Activated CD4-positive, CD25-positive, alpha-beta regulatory T cell treated with anti-CD3 and anti-CD28 coated beads, Interleukin-2, amount 50 U/mL, for 16 hours (primary cell): ENCODE measurements around the gene BMP8B.

ENCODE experiments used
- DNase-seq: peaks from one replicate; pipeline ENCODE4 v3.0.0-alpha.2; 2020; ENCODE audit warnings: low read depth, low spot score

The BMP8B gene

DNA sequence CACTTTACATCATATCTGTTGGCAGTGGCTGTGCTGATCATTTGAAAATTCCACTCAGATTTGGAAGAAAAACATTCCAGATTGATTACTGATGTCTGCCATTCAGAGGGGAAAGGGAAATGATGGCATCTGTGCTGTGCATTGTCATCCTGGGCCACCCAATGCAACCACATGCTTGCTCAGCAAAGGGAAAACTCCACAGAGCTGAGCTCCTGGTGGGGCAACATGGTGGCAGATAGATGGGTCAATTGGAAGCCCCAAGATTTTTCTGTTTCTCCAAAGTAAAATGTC, 29.3 kb downstream of the BMP8B start:
- no peak for DNase-seq

DNA sequence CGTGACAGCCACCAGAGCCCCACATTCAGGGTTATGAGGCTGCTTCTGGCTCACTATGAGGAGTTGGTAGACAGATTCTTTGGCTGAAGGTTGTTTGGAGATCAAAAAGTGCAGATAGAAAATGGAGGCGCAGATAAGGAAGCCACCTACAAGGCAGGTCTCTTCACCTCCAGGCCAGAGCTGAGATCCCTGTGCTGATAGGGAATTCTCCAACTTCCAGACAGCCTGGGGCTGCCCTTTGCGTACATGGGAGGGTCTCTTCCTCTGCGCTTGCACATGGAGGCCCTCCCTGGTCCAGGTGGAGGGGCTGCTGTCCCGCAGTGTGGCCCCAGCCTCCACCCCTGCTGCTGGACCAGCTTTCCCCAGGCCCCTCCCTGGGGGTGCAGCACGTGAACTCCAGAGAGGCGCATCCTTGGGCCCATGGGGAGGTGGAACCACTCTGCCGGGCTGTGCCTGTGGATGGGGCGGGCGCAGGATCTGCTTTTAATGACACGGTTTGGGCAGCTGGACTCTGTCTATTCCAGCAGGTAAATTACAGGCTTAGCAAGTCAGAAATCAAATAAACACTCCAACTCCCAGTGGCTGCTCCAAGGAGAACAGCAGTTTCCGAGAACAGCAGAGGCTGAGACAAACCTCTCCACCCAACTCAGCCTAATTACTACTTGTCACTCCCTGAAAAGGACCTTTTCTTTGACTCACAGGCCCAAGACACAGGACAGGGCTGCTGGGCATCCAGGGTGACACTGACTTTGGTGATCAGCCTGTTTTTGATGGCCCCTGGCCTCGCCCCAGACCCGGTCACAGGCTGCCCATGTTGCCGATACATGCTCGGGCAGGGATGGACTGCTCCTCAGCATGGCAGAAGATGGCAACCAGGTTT, 29.9 kb downstream of the BMP8B start:
- DNase-seq = no peak

GRCh38 chr1:39757501-39757900, 31.2 kb downstream of the BMP8B start:
- no peak for DNase-seq

DNA sequence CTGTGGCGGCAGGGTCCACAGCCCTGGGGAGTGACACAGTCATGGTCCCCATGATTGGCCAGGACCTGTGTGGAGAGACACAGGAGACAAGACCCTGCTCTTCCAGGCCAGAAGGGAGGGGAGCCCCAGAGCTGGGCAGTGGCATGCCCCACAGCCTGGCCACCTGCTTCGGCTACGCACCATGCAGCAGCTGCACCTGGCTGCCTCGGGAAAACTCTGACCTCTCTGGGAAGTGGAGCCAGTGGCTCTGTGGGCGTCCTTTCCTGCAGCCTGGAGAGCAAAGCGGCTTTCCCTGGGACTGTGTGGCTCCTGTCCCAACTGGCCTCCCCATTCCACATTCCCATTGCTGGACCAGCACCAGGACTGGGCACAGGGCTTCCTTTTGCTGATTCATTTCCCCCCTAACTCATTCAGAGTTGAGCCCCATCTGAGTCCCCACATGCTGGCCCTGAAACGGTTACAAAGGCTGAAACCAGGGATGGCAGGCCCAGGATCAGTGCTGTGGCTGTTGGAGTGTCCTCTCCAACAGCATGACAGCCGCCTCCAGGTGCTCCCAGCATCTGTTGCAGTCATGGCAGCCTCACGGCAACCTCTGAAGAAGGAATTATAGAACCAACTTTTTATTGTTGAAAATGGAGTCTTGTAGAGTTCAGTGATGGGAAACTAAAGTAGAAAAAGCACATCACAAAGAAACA, 32.6 kb downstream of the BMP8B start:
- no peak for DNase-seq

DNA sequence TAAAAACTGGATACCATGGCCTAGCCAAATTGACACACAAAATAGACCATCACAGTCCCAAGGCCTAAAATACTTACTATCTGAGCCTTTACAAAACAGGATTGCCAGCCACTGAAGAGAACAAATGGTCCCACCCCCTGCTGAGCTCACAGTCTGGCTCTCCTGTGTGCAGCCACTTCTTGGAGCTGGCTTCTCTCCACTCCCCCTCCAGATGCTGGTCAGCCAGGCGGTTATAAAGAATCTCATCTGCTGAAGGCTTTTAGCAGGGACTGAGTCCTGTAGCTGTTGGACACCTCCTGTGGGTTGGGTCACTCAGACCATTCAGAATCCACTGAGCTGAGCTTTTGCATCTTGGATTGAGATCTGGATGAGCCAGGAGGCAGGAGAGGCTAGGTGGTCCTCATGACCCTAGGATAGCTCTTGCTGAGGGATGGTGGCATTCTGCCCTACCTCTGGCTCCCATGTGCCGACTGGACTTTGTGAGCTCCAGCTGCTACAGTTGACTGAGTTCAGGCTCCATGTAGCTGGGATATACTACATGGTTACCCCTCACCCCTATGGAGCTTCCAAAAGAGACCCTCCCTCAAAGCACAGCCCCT, 33.7 kb downstream of the BMP8B start:
- no peak for DNase-seq

DNA sequence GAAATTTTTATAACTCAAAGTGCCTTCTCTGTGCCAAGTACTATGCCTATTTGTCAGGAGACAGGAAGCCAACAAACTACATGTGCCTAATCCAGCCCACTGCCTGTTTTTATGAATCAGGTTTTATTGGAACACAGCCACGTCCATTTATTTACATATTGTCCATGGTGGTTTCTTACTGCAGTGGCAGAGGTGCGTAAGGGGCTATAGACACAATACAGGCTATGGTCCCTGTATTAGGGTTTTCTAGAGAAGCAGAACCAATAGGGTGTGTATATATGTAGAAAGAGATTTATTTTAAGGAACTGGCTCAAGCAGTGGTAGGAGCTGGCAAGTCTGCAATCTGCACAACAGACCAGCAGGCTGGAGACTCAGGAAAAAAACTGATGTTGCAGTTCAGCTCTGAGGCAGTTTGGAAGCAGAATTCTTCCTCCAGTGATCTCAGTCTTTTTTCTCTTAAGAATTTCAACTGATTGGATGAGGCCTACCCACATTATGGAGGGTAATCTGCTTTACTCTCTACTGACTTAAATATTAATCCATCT, 34.6 kb downstream of the BMP8B start:
- no peak for DNase-seq

DNA sequence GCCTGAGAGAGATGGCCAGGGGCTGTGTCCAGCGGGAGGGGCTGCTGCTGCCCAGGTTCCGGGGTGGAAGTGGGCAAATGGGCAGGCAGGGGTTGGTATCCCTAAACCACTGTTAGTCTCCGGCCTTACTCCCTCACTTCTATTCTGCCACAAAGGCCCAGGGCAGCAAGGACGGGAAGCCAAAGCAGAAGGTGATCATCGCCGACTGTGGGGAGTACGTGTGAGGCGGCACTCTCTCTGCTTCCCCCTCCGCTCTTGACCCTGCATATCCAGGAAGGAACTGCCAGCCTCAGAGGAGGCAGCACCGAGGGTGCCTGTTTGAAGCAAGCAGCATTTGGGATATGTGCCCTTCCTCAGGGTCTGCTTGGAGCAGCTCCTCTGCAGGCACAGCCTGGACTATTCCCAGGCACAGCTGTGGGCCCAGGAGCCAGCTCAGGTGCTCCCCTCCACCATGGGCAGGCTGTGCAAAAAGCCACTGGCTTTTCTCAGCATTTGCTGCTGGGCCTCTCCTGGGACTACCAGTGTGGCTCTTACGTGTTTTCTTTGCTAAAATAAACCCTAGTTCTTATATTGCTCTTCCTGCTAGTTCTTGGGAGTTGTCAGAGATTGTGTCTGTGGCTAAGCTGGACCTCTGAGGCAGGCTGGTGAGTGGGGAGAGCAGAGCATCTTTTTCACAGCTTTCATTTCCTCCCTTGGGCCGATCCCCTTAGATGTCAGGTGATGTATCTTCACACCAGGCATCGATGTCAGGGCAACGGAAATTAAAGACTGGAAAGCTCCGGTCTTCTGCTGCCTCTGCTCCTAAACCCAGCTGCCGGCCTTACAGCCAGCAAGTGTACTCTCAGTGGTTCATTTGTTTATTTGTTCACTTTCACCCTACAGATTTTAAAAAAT, 35.3 kb downstream of the BMP8B start:
- no peak for DNase-seq

- DNase-seq = no peak
Measured at GRCh38 chr1:39752703-39753102, 36.0 kb downstream of the BMP8B start.

DNA sequence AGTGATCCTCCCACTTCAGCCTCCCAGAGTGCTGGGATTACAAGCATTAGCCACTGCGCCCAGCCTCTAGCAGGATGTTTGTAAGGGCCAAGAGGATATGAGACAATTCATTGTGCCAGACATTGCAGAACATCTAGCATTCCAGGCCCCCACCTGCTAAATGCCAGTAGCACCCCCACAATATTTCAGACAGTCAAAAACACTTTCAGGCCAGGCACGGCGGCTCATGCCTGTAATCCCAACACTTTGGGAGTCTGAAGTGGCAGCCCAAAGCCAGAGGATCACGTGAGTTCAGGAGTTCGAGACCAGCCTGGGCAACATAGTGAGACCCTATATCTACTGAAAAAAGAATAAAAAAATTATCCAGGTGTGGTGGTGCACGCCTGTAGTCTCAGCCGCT, 37.1 kb downstream of the BMP8B start:
- DNase-seq = no peak

- no peak for DNase-seq
Measured at GRCh38 chr1:39745016-39745670, 43.5 kb downstream of the BMP8B start.

DNA sequence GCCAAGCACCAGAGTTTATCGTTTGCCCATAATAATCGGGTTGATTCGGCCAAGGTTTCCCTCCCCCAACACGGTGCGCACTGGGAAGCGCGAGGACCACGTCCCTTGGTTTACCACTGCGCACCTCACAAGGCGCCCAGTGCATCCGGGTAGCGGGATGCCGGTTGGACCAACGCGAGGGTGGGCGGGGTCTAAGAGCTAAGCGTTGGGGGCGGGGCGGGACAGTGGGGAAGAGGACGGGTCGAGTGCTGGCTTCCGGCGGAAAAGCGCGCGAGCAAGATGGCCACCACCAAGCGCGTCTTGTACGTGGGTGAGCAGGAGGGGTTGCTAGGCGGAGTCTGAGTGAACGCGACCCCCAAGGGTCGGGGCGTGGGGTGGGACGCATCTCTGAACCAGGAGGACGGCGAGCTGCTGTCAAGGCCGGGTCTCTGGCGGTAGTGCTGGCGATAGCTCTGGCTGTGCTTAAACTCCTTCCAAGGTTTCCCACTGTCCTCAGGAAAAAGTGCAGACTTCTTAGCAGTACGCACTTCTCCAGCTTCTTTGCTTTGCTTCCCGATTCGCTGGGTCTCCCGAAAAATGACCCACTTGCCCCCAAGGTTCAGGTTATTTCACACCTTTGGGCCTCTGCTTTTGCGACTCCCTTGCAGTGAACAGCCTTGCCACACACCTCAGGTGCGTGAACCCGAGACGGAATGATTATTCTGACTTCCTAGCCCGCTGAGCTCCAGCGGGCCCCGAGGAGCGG, 49.9 kb downstream of the BMP8B start, which contains the start of gene PPIE:
PPIE (plus strand) TSS at position 261 of the 745 bp plus-strand sequence; CDS start at position 280, 19 bp downstream.
- peak; percentile 86 for DNase-seq

- no peak for DNase-seq
Measured at GRCh38 chr1:39737546-39738169, 51.0 kb downstream of the BMP8B start.

DNA sequence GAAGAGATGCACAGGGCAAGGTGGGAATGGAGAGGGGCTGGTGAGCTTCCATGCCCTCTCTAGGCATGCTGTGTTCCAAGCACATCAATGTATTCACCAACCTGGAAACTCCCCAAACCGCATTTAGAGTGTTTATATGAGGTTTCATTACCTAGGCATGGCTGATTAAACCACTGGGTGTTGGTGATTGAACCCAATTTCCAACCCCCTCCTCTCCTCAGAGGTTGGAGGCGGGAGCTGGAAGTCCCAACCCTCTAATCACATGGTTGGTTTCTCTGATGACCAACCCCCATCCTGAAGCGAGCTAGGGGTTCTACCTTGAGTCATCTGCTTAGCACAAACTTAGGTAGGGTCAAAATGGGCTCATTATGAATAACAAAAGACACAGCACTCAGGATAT, 52.9 kb downstream of the BMP8B start:
- DNase-seq = no peak

GRCh38 chr1:39733161-39733560, 55.5 kb downstream of the BMP8B start:
- no peak for DNase-seq

GRCh38 chr1:39732730-39733129, 55.9 kb downstream of the BMP8B start:
- no peak for DNase-seq

DNA sequence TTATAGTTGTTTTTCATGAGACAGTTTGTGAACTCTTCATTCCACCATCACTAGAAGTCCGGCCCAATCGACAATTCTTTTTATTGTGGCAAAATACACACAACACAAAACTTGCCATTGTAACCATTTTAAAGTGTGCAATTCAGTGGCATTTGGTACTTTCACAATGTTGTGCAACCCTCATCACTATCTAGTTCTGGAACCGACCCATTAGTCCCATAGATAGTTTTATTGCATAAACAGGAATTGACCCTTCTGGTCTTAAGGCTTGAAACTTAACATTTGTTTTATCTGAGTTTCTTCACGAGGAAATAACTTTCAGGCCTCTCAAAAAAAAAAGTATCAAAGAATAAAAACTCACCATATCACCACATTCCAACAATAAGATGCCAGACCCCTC, 58.8 kb downstream of the BMP8B start:
- no peak for DNase-seq

DNA sequence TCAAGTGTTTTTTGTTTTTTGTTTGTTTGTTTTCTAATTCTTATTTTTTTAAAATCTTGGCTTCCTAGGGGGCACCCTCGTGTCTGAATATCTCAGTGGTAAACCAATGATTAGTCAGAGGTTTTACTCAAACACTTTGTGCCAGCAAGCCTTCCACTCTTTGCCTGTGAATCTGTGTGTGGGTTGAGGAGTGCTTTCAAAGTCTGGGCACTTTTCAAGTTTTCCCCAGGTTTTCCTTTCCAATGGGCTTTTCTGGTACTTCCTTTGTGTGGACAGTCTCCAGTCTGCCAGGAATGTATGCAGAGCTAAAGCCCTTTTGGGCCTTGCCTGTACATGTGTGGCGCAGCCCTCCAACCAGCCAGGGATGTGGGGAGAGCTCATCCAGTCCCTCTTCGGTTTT, 59.6 kb downstream of the BMP8B start:
- DNase-seq = no peak

DNA sequence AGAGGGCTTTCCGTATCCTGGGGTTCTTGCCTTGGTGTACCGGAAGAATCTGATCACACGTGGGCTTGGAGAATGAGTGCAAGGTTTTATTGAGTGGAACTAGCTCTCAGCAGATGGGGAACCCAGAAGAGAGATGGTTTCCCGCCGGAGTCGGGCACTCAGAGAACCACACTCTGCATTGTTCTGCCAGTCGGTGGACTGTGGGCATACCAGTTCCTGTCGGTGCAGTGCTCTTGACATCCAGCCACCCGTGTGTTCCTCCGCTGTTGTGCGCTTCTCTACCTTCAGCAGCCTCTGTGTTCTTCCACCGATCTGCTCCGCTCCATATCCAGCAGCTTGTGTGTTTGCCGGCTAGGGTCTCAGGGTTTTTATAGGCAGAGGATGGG, 60.7 kb downstream of the BMP8B start:
- no peak for DNase-seq

DNA sequence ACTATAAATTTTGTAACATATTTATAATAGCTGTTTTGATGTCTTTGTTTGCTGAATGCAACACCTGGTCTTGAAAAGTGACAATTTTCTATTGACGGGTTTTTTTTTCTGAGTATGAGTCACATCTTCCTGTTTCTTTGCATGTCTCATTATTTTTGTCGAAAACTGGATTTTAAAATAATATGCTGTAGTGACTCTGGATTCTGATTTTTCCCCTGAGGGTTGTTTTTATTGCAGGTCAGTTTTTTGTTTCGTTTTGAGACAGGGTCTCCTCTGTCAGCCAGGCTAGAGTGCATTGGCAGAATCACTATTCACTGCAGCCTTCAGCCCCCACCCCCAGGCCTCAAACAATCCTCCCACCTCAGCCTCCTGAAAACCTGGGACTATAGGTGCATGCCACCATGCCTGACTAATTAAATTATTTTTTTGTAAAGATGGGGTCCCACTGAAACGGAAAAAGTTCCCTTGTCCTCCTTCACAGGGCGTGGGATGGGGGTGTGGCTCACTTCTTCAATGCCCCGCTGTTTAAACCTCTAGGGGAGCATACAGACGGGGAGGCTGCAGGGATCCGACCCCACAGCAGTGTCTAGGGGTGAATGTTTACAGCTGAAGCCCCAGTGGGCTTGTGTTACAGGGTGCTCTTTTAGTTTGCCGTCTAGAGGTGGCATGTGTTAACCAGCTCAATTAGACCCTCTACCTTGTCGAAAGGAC, 61.3 kb downstream of the BMP8B start:
- no peak for DNase-seq
